Caco-2 (cell line): ENCODE results near the gene DEUP1. TPM values are rescaled to one million over a fixed set of nuclear protein-coding genes. Genes with fewer than 3 reads are reported as not detected.
"Not testable (repeated sequence)": the region's sequence is repeated elsewhere in the genome, so short reads cannot be mapped to it uniquely, and the experiment has no call there.

Experiments used
- BruUV-seq: library from RNA; stranded (reverse); fragments of 400-500 nt; replicated peaks from 2 replicates; lab custom pipeline; 2021; lab: Mats Ljungman, UMichigan
- CTCF ChIA-PET: fragments of 300-600 bp; sonication (Branson Sonifier 250); formaldehyde crosslinking; loops from one replicate; lab custom pipeline; 2022; ENCODE audit warnings: antibody characterized with exemption; lab: Charles Lee
- POLR2A ChIA-PET: fragments of 300-600 bp; sonication (Branson Sonifier 250); formaldehyde crosslinking; loops from one replicate; lab custom pipeline; 2022; ENCODE audit warnings: antibody characterized with exemption; lab: Charles Lee
- DNase-seq, 2 experiments: peaks; one replicate each; pipeline versions ENCODE4 v3.0.0 to v3.0.0-alpha.2; 2020 to 2022
- H3K27me3 ChIP-seq: replicated peaks from 2 replicates; pipeline ENCODE4 v1.6.0; 2011; ENCODE audit warnings: low read length; ENCODE audit not compliant: control insufficient read depth, insufficient read depth
- H3K36me3 ChIP-seq: 2 replicates; pipeline ENCODE4 v1.5.1; 2011; ENCODE audit warnings: low read length; ENCODE audit not compliant: control insufficient read depth, insufficient read depth
- H3K4me1 ChIP-seq: fragments of 250-450 bp; sonication (Bioruptor Pico); 2 replicates; pipeline ENCODE4 v1.5.1; 2020; ENCODE audit warnings: mild to moderate bottlenecking
- H3K4me3 ChIP-seq: 2 replicates; pipeline ENCODE4 v1.5.1; 2011; ENCODE audit warnings: low read depth, mild to moderate bottlenecking, control low read depth, low read length
- H3K9me3 ChIP-seq: fragments of 250-450 bp; sonication (Bioruptor Pico); 2 replicates; pipeline ENCODE4 v1.5.1; 2020; ENCODE audit warnings: mild to moderate bottlenecking, moderate library complexity
- H3K27ac Mint-ChIP-seq: one replicate; pipeline ENCODE4 v1.8.0; 2022; ENCODE audit warnings: mixed read lengths; ENCODE audit not compliant: unreplicated experiment
- H3K27me3 Mint-ChIP-seq: one replicate; pipeline ENCODE4 v1.8.0; 2022; ENCODE audit warnings: mixed read lengths; ENCODE audit not compliant: insufficient read depth, unreplicated experiment
- H3K36me3 Mint-ChIP-seq: one replicate; pipeline ENCODE4 v1.8.0; 2022; ENCODE audit warnings: mild to moderate bottlenecking, mixed read lengths; ENCODE audit not compliant: insufficient read depth, unreplicated experiment
- H3K4me1 Mint-ChIP-seq: one replicate; pipeline ENCODE4 v1.8.0; 2022; ENCODE audit warnings: low read depth, mixed read lengths; ENCODE audit not compliant: unreplicated experiment
- H3K4me3 Mint-ChIP-seq: one replicate; pipeline ENCODE4 v1.8.0; 2022; ENCODE audit warnings: mild to moderate bottlenecking, moderate library complexity, mixed read lengths; ENCODE audit not compliant: unreplicated experiment
- H3K9me3 Mint-ChIP-seq: one replicate; pipeline ENCODE4 v1.8.0; 2022; ENCODE audit warnings: mixed read lengths; ENCODE audit not compliant: unreplicated experiment
- CTCF ChIP-seq, 2 experiments: fragments of 200-600 bp in 1 of 2; IDR thresholded peaks; 1 replicate in 1 of 2; 2 replicates in 1 of 2; pipeline versions ENCODE4 v1.5.1 to v1.8.0; 2011 to 2022; ENCODE audit warnings: antibody characterized with exemption in 1 of 2, control low read depth in 1 of 2, inconsistent platforms in 1 of 2, low read depth in 1 of 2, low read length in 1 of 2, mild to moderate bottlenecking in 1 of 2, moderate library complexity in 1 of 2; ENCODE audit not compliant: insufficient read depth in 1 of 2, severe bottlenecking in 1 of 2, unreplicated experiment in 1 of 2
- intact Hi-C: fragments of 100-400 bp; cut with micrococcal nuclease; formaldehyde crosslinking; loops from one replicate; pipeline ENCODE4 v1.10.0; 2022; ENCODE audit not compliant: unreplicated experiment
- total RNA-seq: library from RNA; stranded (reverse); gene quantifications from 2 replicates; pipeline ENCODE4 v1.2.3, GENCODE V29; 2022

The DEUP1 gene
- total RNA-seq, 1 experiment from 2014 or later = 0.25 TPM

- Mint-ChIP-seq H3K4me3 (no peak overlapping the region), H3K27ac (no peak overlapping the region), H3K9me3 (peaks cover 5% of the 10 kb centered on the region), H3K27me3 (peaks cover 23% of the 10 kb centered on the region), H3K36me3 (no peaks in the 10 kb centered on the region), H3K4me1 (no peaks in the 10 kb centered on the region)
- DNase-seq = no peak
- ChIA-PET CTCF (interaction anchor here (0.6 kb wide), 1 partner anchor 292 kb away, joined by 3 read pairs; no protein-coding TSS in a partner anchor), POLR2A (no interaction called here)
- TF ChIP-seq CTCF (IDR thresholded peaks at IDR 0.05; ENCODE audit: insufficient read depth in 1 of 2, low read depth in 1 of 2, low read length in 1 of 2, severe bottlenecking in 1 of 2, unreplicated experiment in 1 of 2) = no peak
- intact Hi-C loops = no loop called here
- Histone ChIP-seq H3K4me3 (no peak overlapping the region), H3K27me3 (no peaks in the 10 kb centered on the region), H3K36me3 (no peaks in the 10 kb centered on the region), H3K9me3 (no peaks in the 10 kb centered on the region), H3K4me1 (no peaks in the 10 kb centered on the region)
- BruUV-seq = no TSS peak
Measured at GRCh38 chr11:93458286-93458685, 127.7 kb downstream of the DEUP1 start.

- BruUV-seq, H3K4me3 ChIP-seq, DNase-seq, CTCF ChIA-PET, H3K9me3 ChIP-seq, H3K36me3 ChIP-seq, H3K9me3 Mint-ChIP-seq, H3K4me3 Mint-ChIP-seq, POLR2A ChIA-PET, H3K27ac Mint-ChIP-seq, intact Hi-C loops, H3K4me1 ChIP-seq, H3K27me3 ChIP-seq, H3K36me3 Mint-ChIP-seq, H3K4me1 Mint-ChIP-seq: not testable (repeated sequence)
- H3K27me3 Mint-ChIP-seq = peaks cover 15% of the 10 kb centered on the region
Measured at GRCh38 chr11:93463666-93464065, 133.1 kb downstream of the DEUP1 start.

GRCh38 chr11:93464927-93465540 is 134.5 kb downstream of the DEUP1 start:
- H3K4me1 Mint-ChIP-seq = no peaks in the 10 kb centered on the region
- intact Hi-C loops = no loop called here
- ChIA-PET CTCF (no interaction called here), POLR2A (no interaction called here)
- TF ChIP-seq CTCF (IDR thresholded peaks at IDR 0.05; ENCODE audit: insufficient read depth in 1 of 2, low read depth in 1 of 2, low read length in 1 of 2, severe bottlenecking in 1 of 2, unreplicated experiment in 1 of 2) = no peak
- DNase-seq = no peak
- Histone ChIP-seq H3K9me3 (no peaks in the 10 kb centered on the region), H3K27me3 (peaks cover 1% of the 10 kb centered on the region; the same call in 1 of the 2 replicates), H3K4me3 (no peak overlapping the region), H3K36me3 (no peaks in the 10 kb centered on the region), H3K4me1 (no peaks in the 10 kb centered on the region)
- no peaks in the 10 kb centered on the region for H3K9me3 Mint-ChIP-seq
- BruUV-seq = no TSS peak
- H3K4me3 Mint-ChIP-seq = no peak overlapping the region
- H3K27ac Mint-ChIP-seq = no peak overlapping the region
- H3K36me3 Mint-ChIP-seq = no peaks in the 10 kb centered on the region
- peaks cover 8% of the 10 kb centered on the region for H3K27me3 Mint-ChIP-seq
